C4-2B (cell line): ENCODE data around the gene ALOX15B.

Experiments used
- ZFX ChIP-seq: fragments of 450-650 bp; IDR thresholded peaks from 2 replicates; pipeline ENCODE4 v1.6.1; 2017
- TF ChIP-seq, protein P1 (sequence below): fragments of 450-650 bp; conservative IDR thresholded peaks from 2 replicates; pipeline ENCODE4 v1.5.1; 2017; ENCODE audit warnings: mild to moderate bottlenecking

DNA sequence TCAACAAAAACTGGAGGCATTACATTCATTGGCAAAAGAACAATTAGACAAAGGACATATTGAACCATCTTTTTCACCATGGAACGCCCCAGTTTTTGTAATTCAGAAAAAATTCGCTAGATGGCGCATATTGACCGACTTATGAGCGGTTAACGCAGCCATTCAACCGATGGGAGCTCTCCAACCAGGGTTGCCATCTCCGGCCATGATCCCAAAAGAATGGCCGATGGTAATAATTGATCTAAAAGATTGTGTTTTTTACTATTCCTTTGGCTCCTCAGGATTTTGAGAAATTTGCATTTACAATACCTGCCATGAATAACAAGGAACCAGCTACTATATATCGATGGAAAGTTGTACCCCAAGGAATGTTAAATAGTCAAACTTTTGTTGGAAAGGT lies 21.4 kb downstream of the ALOX15B start:
- TF ChIP-seq, protein P1, sequence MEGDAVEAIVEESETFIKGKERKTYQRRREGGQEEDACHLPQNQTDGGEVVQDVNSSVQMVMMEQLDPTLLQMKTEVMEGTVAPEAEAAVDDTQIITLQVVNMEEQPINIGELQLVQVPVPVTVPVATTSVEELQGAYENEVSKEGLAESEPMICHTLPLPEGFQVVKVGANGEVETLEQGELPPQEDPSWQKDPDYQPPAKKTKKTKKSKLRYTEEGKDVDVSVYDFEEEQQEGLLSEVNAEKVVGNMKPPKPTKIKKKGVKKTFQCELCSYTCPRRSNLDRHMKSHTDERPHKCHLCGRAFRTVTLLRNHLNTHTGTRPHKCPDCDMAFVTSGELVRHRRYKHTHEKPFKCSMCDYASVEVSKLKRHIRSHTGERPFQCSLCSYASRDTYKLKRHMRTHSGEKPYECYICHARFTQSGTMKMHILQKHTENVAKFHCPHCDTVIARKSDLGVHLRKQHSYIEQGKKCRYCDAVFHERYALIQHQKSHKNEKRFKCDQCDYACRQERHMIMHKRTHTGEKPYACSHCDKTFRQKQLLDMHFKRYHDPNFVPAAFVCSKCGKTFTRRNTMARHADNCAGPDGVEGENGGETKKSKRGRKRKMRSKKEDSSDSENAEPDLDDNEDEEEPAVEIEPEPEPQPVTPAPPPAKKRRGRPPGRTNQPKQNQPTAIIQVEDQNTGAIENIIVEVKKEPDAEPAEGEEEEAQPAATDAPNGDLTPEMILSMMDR, result peak; percentile 85
- no peak for TF ChIP-seq ZFX
